Measurements from ENCODE around the gene CT55. TPM values are rescaled to one million over a fixed set of nuclear protein-coding genes. Genes with fewer than 3 reads are reported as not detected.

The CT55 gene
- total RNA-seq = not detected in 2 replicates

GRCh38 chrX:135170877-135171519 lies at the start of gene CT55:
Gene CT55 (minus strand): TSS chrX:135171398. CDS start chrX:135171171, 227 bp downstream.

DNA sequence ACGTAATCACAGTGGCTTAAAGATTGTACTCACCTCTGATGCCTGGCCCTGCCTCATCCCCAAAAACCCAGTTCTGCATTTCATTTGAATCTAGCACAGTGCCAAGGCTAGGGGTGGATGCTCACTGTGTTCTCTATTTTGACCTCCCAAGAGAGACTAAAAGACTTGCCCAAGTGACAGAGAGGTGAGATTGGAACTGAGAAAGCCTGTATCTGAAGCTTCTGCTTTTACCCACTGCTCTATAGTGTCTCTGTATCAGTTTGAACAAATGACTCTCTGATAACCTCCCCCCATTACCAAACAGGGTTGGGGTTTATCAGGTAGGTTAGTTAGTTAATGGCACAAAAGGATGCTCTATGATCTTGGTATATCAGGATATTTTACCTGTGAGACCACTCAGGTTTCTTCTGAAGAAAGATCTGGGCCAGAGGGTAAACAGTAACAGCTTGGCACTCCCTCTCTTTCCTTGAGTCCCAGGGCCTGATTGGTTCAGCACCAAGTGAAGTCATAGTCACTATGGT lies 51.1 kb downstream of the CT55 start, which contains the start of gene ETDB:
Gene ETDB, minus strand, starts transcription at position 471 of the 521 bp plus-strand sequence. CDS start 1,265 bp downstream, outside the sequence.

Other genes starting within 250 kb of the CT55 start
- gene SMIM10, start 180.4 kb downstream of the CT55 start, total RNA-seq = under 0.01 TPM in 1 of 2 replicates, not detected in the other
- 0.64 and 1.9 TPM in 2 replicates for gene RTL8B, start 148.9 kb downstream of the CT55 start, total RNA-seq
- 11.5 and 15.2 TPM in 2 replicates for gene RTL8C, start 139.0 kb downstream of the CT55 start, total RNA-seq
- 3.4 and 4.3 TPM in 2 replicates for gene RTL8A, start 119.3 kb downstream of the CT55 start, total RNA-seq
- gene SMIM10L2B, start 72.7 kb downstream of the CT55 start, total RNA-seq = 0.64 and 0.72 TPM in 2 replicates
- not detected in 2 replicates for gene ETDB, start 50.9 kb downstream of the CT55 start, total RNA-seq
- gene ETDA, start 80.7 kb upstream of the CT55 start, total RNA-seq = not detected in 2 replicates
- not detected in 2 replicates for gene ETDC, start 138.1 kb upstream of the CT55 start, total RNA-seq
- 3.4 and 4.7 TPM in 2 replicates for gene ZNF75D, start 172.7 kb upstream of the CT55 start, total RNA-seq
- gene ZNF449, start 173.4 kb upstream of the CT55 start, total RNA-seq = 4.6 and 4.9 TPM in 2 replicates